Spleen (tissue), 11 donors: ENCODE measurements around the gene TAF3. TPM values are rescaled to one million over a fixed set of nuclear protein-coding genes. Genes with fewer than 3 reads are reported as not detected.

ENCODE experiments used
- DNase-seq: peaks from one replicate; pipeline ENCODE4 v3.0.0-alpha.2; 2020
- H3K27ac ChIP-seq, 8 donors: fragments of 200-600 bp; sonication (generic) in 7 of 8; 1 replicate in 4 of 8; 2 replicates in 4 of 8; pipeline versions ENCODE4 v1.5.0 to v1.8.0; 2016 to 2021; ENCODE audit warnings: inconsistent platforms in 4 of 8, mild to moderate bottlenecking in 4 of 8, moderate library complexity in 1 of 8
- H3K27me3 ChIP-seq, 7 donors: fragments of 200-600 bp; sonication (generic) in 6 of 7; replicated peaks in 1 of 7; 1 replicate in 4 of 7; 2 replicates in 3 of 7; pipeline versions ENCODE4 v1.5.0 to v1.8.0; 2016 to 2021; ENCODE audit warnings: inconsistent platforms in 3 of 7, mild to moderate bottlenecking in 1 of 7
- H3K36me3 ChIP-seq, 6 donors: fragments of 200-600 bp; sonication (generic) in 5 of 6; 1 replicate in 4 of 6; 2 replicates in 2 of 6; pipeline versions ENCODE4 v1.5.0 to v1.8.0; 2016 to 2021; ENCODE audit warnings: inconsistent platforms in 2 of 6
- H3K4me1 ChIP-seq, 6 donors: fragments of 200-600 bp; sonication (generic) in 5 of 6; 1 replicate in 3 of 6; 2 replicates in 3 of 6; pipeline versions ENCODE4 v1.5.0 to v1.8.0; 2016 to 2021; ENCODE audit warnings: inconsistent platforms in 3 of 6
- H3K4me3 ChIP-seq, 8 donors: fragments of 200-600 bp; sonication (generic) in 7 of 8; 1 replicate in 4 of 8; 2 replicates in 4 of 8; pipeline versions ENCODE4 v1.5.0 to v1.8.0; 2016 to 2021; ENCODE audit warnings: inconsistent platforms in 4 of 8, mild to moderate bottlenecking in 4 of 8, moderate library complexity in 2 of 8
- H3K9me3 ChIP-seq, 8 donors: fragments of 200-600 bp; sonication (generic) in 7 of 8; 1 replicate in 4 of 8; 2 replicates in 4 of 8; pipeline versions ENCODE4 v1.5.0 to v1.8.0; 2016 to 2021; ENCODE audit warnings: inconsistent platforms in 4 of 8
- POLR2A ChIP-seq, 3 donors: fragments of 450-650 bp; IDR thresholded peaks; one replicate each; pipeline ENCODE4 v1.5.1; 2017; ENCODE audit warnings: antibody characterized with exemption in 3 of 3, mild to moderate bottlenecking in 1 of 3
- POLR2AphosphoS5 ChIP-seq, 3 donors: sonication (generic); formaldehyde crosslinking; IDR thresholded peaks; one replicate each; pipeline ENCODE4 v1.5.1; 2017; ENCODE audit warnings: antibody characterized with exemption in 3 of 3
- WGBS, 5 donors: extraction: QIAGEN DNeasy Blood & Tissue Kit in 3 of 5; methylation state at CpG; one replicate each; pipeline versions ENCODE4 v1.1.5 to v1.1.7; 2013 to 2018; 5-methylcytosine and 5-hydroxymethylcytosine counted together
- intact Hi-C: fragments of 100-400 bp; cut with DNase I; formaldehyde crosslinking; loops from one replicate; pipeline ENCODE4 v1.15.0; 2023; ENCODE audit warnings: low total_unique reads
- polyA plus RNA-seq, 3 donors: library from polyadenylated mRNA; stranded (reverse); fragments of 200-250 nt; gene quantifications; one replicate each; pipeline ENCODE4 v1.2.1, GENCODE V29; 2013
- total RNA-seq, 7 donors: library from RNA; depleted of rRNA in 3 of 7; stranded (reverse); fragments of >200 nt in 3 of 7; fragmentation: NEBNext Ultra II Directional in 4 of 7; extraction: Animal tissue kit (Norgen Biotek cat#: 25700) in 4 of 7; gene quantifications; one replicate each; pipeline versions ENCODE4 v1.1.0 to v1.2.1, GENCODE V29; 2016 to 2021
- TF ChIP-seq, protein P1 (sequence below), 11 experiments: fragments of 200-600 bp in 7 of 11; fragments of 450-650 bp in 4 of 11; sonication (generic) in 4 of 11; IDR thresholded peaks in 8 of 11; conservative IDR thresholded peaks in 3 of 11; 1 replicate in 7 of 11; 2 replicates in 4 of 11; pipeline versions ENCODE4 v1.4.0 to v1.8.0; 2016 to 2021; ENCODE audit warnings: antibody characterized with exemption in 11 of 11, inconsistent platforms in 4 of 11, mild to moderate bottlenecking in 1 of 11
- donor health status: healthy with polysubstance abuse.
- donor health status: DM: no; HTN: no; CAD: no; lungs with moderate emphysema.
- donor health status: DM: no; HTN: no; CAD: no.
- donor health status: Bipolar disorder and iron deficiency.
- donor health status: healthy.
- donor health status: DM: no; HTN: no; CAD: no.
- donor health status: DM: yes; HTN: yes; CAD: no.

The TAF3 gene
- total and polyA plus RNA-seq, 10 donors: 2.7 to 13.0 (median 9.8) TPM

DNA sequence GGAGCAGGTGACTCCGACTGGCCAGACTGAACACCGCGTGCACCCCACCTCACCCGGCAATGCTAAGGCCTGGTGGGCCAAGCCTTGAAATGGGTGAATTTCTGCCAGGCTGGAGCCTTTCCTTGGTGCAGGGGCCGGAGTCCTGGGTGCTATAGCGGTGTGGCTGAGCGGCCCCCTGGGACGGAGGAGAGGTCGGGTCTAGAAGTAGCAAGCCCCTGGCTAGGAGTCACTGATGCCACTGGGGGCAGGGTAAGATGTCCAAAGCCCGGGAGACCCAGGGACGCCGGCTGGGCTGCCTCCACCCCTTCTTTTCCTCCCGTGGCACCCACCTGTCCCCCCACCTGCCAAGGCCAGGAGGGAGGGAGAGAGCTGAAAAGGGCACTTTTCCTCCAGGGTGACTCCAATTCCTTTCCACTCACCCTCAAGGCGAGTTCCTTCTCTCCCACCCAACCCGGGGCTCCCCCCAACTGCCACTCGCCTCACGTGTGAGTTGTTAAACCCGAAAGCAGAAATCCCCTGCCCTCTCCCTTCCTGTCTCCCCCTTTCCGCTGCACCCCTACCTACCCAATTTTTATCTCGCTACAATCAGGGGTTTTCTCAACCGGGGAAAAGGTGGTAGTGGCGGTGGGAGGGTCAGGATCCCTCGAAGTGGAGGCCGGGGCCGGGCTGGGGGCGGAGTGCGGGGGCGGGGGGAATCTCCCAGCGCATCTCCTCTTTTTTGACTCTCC lies 230.1 kb downstream of the TAF3 start:
- TF ChIP-seq POLR2A (IDR thresholded peaks at IDR 0.05) (no peak), POLR2AphosphoS5 (IDR thresholded peaks at IDR 0.05) (no peak)
- TF ChIP-seq, protein P1, sequence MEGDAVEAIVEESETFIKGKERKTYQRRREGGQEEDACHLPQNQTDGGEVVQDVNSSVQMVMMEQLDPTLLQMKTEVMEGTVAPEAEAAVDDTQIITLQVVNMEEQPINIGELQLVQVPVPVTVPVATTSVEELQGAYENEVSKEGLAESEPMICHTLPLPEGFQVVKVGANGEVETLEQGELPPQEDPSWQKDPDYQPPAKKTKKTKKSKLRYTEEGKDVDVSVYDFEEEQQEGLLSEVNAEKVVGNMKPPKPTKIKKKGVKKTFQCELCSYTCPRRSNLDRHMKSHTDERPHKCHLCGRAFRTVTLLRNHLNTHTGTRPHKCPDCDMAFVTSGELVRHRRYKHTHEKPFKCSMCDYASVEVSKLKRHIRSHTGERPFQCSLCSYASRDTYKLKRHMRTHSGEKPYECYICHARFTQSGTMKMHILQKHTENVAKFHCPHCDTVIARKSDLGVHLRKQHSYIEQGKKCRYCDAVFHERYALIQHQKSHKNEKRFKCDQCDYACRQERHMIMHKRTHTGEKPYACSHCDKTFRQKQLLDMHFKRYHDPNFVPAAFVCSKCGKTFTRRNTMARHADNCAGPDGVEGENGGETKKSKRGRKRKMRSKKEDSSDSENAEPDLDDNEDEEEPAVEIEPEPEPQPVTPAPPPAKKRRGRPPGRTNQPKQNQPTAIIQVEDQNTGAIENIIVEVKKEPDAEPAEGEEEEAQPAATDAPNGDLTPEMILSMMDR (IDR thresholded peaks at IDR 0.05 in 8 of 11, conservative IDR thresholded peaks at IDR 0.05 in 3 of 11): no peak
- peaks cover 43 to 96% (median 79%) of the 10 kb centered on the region in 6 donors for H3K4me1 ChIP-seq
- WGBS, 5 donors: 4 to 9% (median 6%) methylated on average over 27 to 29 of the region's 29 CpGs
- H3K27ac ChIP-seq: no peak overlapping the region
- H3K9me3 ChIP-seq: no peaks in the 10 kb centered on the region
- H3K36me3 ChIP-seq: no peaks in the 10 kb centered on the region
- peak overlapping the region in 1 of 8 donors; percentile 24 for H3K4me3 ChIP-seq
- peaks cover 18 to 100% (median 100%) of the 10 kb centered on the region in 7 donors for H3K27me3 ChIP-seq
- intact Hi-C loops: no loop called here
- DNase-seq: no peak

DNA sequence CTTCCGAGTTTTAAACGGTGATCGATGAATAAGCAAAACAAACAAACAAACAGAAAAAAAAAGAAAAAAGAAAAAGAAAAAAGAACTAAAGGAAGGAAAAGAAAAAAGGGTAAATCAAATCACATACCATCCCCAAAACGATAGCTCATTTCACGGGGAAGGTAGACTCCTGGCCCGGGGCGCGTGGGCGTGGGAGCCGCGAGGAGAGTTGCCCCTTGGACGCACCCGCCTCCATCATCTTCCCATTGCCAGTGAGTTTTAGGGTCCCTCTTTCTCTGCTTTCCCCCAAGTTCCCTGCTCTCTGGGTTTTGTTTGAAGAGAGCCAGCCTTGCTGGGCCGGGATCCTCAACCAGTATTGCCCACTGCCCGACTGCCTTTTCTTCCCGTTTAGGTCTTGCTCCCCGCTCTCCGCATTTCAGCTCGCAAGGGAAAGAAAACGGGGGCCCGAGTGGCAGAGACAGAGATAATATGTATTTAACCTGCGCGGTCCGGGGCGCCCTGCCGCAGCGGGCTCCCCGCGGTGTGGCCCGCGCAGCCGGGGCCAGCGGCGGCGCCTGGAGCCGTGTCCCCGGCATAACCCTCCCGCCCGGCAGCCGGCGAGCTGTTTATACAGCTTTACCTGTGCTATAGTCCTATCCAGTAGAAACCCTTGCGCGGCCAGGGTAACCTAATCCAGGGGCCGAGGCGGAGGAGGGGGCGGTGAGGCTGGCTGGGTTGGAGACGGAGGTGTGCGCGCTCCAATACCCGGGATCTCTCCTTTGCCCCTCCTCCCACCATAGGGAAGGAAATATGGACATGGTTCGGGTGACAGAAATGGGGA lies 230.9 kb downstream of the TAF3 start:
- DNase-seq: no peak
- H3K4me3 ChIP-seq: peak overlapping the region in 7 of 8 donors; percentile 29 to 64 (median 37)
- H3K4me1 ChIP-seq: peaks cover 46 to 96% (median 80%) of the 10 kb centered on the region in 6 donors
- intact Hi-C loops: no loop called here
- H3K27ac ChIP-seq: no peak overlapping the region
- 2 to 6% (median 4%) methylated on average over 34 to 51 of the region's 51 CpGs for WGBS, 5 donors
- no peak for TF ChIP-seq POLR2A (IDR thresholded peaks at IDR 0.05)
- TF ChIP-seq, protein P1 (IDR thresholded peaks at IDR 0.05 in 8 of 11, conservative IDR thresholded peaks at IDR 0.05 in 3 of 11): no peak
- no peaks in the 10 kb centered on the region for H3K36me3 ChIP-seq
- H3K27me3 ChIP-seq: peaks cover 10 to 100% (median 100%) of the 10 kb centered on the region in 7 donors
- H3K9me3 ChIP-seq: no peaks in the 10 kb centered on the region

DNA sequence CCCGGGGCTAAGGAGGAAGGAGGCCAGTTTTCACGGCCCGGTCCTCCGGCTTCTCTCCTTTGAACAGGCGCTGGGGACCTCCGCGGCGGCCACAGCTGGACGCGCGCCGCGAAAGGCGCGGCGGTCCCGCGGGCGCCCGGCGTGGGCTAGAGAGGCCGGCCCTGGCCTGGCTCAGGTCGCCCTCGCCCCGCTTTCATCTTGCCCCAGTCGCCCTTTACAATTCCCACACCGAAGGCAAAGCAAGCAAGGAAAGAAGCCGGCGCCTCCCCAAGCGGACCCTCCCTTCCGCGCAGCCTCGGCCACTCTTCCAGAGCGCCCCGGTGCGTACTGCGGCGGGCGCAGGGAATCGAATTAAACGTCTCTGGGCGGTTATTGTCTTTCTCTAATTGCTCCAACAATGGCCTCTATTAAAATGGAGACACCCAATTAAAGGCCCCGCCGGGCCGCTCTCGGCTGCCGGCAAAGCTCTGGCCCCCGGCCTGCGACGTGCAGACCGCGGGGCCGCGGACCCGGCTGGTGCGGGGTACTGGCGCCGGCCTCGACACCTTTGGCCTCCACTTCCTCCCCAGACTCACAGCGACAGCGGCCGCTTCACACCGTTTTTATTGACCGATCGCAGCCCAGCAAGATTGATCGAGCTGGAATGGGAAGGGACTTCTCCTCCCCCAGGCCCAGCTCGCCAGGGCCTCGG lies 231.7 kb downstream of the TAF3 start:
- 1 to 3% (median 2%) methylated on average over 16 to 68 of the region's 68 CpGs for WGBS, 5 donors
- peaks cover 46 to 96% (median 79%) of the 10 kb centered on the region in 6 donors for H3K4me1 ChIP-seq
- no peaks in the 10 kb centered on the region for H3K9me3 ChIP-seq
- DNase-seq: no peak
- peaks cover 10 to 100% (median 100%) of the 10 kb centered on the region in 7 donors for H3K27me3 ChIP-seq
- intact Hi-C loops: no loop called here
- peak overlapping the region; percentile 13 to 64 (median 36) for H3K4me3 ChIP-seq
- TF ChIP-seq POLR2A (IDR thresholded peaks at IDR 0.05) (no peak), POLR2AphosphoS5 (IDR thresholded peaks at IDR 0.05) (peak in 1 of 3 donors; percentile 20)
- TF ChIP-seq, protein P1 (IDR thresholded peaks at IDR 0.05 in 8 of 11, conservative IDR thresholded peaks at IDR 0.05 in 3 of 11): no peak
- H3K27ac ChIP-seq: no peak overlapping the region
- no peaks in the 10 kb centered on the region for H3K36me3 ChIP-seq
